Activated T-cell treated with anti-CD3 and anti-CD28 coated beads for 1 hour (primary cell): ENCODE measurements around the gene BTRC.
"Not testable (repeated sequence)": the region's sequence is repeated elsewhere in the genome, so short reads cannot be mapped to it uniquely, and the experiment has no call there.

ENCODE experiments used
- DNase-seq: peaks from one replicate; pipeline ENCODE4 v3.0.0-alpha.2; 2020; ENCODE audit warnings: low read depth

The BTRC gene

DNA sequence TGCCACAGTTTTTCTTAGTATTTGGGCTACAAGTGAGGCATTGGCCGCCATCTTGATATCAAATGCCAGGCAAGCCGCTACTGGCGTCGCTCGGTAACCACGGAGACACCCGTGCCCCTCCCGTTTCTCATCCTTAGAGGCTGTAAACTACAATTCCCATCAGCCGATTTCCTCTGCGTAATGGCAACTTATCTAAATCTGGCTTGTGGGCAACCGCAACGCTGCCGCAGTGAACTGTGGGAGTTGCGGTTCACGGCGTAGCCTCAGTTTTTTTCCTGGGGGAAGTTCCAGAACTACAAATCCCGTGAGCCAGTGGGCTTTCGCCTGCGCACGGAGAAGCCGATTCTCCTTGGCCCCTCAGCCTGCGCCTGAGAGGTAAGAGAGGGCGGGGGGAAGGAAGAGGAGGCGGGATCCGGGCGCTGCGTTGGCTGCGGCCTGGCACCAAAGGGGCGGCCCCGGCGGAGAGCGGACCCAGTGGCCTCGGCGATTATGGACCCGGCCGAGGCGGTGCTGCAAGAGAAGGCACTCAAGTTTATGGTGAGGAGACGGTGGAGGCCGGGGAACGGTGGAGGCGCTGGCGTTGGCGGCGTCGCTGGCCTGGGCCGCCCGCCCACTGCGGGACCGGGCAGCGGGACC is at the start of gene BTRC:
TSS of gene BTRC (plus strand) at position 474 of the 636 bp plus-strand sequence. CDS start at position 490, 16 bp downstream.
- peak; percentile 85 for DNase-seq

DNA sequence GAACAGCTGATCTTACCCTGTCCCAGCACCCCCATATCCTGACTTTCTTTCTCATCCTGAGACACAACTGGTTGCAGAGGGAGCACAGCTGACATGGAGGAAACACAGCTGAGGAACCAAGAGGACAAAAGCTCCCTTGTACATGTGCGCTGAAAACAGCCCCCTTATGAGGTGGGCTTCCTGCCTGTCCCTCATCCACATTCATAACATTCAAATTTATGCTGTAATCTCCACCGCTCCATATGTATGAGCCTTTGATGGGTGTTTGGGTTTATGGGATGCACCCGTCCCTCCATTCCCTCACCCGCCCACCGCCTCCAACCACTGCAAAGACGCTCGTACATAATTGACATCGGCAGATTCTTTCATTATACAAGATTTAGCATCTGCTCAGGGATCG is 49.6 kb upstream of the BTRC start:
- no peak for DNase-seq

DNA sequence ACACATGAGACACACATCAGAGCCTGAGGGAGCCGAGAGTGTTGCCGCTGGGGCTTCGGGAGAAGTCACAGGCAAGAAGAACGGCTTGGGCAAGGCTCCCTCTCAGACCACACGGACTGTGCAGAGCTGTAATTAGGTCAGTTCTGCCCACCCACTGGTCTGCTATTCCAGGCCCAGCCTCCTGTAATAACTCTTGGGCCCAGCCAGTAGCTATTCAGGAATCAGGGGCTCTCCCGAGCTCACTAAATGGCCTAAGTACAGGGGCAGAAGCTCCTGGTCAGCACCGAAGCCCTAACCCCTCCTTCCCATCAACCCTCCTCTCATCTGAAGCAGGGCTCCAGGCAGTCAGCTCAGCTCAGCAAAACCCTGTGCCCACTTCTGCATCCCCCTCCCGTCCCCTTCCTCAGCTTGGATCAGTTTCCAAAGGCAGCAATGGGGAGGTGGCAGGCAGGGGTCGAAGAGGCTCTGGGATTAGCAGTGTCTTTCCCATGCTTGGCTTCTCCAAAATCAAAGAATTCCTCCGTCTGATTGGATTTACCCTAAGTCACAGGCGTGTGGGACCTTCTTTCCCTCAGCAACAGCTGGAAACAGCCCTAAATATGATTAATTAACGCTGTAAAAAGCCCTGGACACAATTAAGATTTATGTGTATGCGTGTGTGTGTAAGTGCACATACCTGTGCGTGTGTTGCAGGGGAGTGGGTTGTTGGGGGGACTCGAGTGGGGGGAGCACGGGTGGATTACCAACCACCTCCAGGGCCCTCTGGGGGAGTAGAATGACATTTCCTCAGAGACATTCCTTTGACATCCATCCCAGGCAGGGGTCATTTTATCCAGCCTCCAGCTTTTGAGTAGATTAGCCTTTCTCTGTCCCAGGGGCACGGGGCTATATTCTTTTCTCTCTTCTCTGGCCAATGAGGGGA is 48.4 kb upstream of the BTRC start:
- no peak for DNase-seq

GRCh38 chr10:101308051-101308450 is 45.9 kb upstream of the BTRC start:
- no peak for DNase-seq

DNA sequence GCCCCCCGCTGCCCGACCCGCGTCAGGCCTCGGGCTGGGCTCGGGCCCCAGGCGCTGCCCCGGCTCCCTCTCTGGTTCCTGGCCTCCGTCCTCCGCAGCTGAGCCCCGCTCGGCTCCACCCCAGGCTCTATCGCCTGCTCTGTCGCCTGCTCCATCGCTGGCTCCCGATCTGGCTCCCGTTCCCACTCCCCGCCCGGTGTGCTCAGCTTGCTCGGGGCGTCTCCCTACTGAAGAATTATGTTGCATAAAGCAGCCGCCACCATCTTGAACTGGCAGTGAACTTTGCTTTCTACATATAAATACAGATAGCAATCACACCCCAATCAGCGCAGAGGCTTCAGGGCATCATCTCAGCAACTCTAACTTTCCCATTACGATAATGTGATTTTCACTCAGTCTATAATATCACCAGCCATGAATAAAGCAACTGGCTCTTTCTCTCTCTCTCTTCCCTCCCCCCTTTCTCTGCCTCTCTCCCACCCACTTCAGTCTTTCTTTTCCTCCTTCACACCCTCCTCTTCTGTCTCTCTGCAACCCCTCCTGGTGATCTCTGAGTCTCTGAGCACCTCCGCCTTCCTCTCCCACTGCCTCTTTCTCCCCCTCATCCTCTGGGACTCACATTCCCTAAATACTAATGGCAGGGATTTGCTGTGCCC is 43.3 kb upstream of the BTRC start:
- DNase-seq, result no peak

DNA sequence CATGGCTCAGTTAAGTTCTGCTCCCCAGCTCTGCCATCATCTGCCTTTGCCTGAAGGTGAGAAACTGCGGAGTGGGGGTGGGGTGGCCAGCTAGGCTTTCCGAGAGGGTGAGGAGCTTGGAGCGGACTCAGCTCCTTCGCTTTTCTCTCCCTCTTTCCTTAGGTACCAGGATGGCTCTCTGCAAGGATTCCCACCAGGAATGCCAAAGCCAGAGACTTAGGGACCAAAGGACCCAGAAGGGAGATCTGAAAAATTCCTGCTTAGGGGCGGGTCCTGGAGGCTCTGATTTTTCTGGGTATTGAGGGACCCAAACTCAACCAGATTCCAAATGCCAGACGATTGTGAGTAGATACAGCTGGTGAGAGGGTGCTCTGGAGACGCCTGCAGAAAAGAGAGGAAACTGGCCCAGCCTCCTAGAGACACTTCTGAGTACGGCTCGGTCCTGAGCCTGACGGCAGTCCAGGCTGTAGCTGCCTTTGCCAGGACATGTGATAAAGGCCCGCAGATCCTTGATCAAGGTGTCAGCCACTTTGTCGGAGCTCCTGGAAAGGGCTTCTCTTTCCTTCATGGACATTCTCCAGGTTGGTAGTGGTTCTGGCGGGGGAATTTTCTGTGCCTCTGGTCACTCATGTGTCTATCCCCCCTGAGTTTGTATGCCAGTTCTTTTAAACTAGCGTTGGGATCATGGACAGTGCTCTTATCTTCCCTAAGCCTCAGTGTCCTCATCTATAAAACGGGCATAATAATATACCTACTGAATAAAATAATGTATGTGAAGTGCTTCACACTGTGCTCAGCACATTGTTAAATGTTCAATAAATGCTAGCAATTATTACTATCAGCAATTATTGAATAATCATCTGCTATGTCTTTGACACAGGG is 42.5 kb upstream of the BTRC start:
- DNase-seq, result no peak

DNA sequence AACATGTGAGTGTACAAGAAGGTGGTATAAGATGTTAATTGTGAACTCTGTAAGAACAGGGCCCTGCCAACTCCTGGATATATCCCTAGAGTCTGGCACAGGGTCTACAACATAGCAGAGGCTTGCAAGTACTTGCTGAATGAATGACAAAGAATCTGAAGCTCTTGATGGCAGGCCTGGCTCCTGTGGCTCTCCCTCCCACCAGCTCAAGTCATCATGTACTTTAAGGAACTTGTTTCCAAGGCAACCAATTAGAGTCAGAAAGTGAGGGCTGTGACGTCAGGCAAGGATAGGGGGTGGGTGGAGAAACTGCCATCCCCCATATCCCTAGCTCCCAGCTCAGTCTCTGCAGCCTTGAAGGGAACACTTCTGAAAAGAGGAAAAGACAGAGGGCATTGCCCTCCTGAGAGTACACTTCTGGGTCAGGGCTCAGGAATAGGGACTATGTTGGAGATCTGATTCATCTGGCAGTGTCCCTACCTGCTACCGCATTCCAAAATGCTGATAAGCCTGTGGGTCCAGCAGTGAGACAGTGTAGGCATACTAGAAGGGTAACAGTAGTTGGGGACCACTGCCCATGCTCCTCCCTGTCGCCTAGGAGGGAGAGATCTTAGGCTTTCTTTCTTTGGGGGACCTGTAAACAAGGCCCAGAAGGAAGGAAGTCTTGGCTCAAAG is 34.6 kb upstream of the BTRC start:
- DNase-seq, result no peak

DNA sequence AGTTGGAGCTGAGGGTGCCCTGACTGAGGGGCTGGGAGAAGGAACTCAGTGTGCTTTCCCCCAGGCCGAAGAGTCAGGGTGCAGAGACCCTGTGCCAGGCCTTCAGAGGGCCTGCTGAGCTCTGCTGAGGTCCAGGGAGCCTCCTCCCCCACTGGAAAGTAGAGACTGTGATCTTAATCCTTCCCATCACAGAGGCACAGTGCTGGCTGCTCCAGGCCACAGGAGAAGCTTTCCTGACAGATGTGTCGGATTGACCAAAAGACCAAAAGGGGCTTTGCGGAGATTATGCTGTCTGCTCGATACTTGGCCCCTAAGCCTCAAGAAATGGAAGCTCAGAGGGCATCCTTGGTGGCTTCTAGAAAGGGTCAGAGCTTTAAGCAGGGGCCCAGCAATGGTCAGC is 32.9 kb upstream of the BTRC start:
- no peak for DNase-seq

- no peak for DNase-seq
Measured at GRCh38 chr10:101322266-101323108, 31.5 kb upstream of the BTRC start.

DNA sequence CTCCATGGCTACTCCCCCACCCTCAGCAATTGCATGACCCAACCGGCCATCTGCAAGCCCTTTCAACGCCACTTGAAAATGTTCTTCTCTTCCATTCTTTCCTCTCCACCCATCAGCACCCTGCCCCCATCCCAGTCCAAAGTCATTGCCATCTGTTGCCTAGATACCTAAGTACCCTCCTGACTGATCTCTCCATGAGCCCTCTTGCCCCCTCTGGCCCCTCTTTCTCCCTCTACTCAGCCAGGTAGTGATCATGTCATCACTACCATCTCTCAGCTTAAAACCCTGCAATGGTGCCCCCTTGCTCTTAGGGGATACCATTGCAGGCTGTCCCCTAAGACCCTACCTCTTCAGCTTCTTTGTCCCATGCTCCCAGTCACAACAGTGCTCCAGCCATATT is 30.5 kb upstream of the BTRC start:
- DNase-seq, result no peak

GRCh38 chr10:101327454-101327853 is 26.5 kb upstream of the BTRC start:
- DNase-seq, result not testable (repeated sequence)

DNA sequence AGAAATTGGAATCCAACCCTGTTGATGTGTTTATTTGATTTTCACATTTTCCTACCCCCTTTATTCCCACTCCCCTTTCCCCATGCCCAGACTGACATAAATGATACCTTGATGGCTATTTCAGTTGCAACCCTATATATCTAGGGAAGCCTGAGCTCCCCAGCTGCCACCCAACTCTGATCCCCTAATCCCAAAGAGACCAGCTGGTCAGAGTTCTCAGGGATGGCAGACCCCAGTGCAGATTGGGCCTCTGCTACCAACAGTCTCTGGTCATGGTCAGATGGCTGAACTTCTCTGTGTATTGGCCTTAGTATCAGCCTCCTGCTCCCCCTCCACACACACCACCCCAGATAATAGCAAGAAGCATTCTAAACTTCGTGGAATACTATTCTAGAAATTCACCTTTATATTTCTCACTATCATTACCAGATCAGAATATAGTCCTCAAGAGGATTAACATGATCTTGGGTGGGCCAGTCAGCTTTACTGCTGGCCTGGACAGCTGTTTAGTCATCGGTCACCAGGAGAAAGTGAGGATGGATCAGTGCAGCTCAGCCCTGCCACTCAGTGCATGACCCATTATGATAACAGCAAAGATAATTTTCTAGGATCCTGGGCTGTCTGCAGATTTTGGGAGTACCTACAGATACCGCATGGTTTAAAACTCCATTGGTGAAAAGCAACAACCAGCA is 24.5 kb upstream of the BTRC start:
- no peak for DNase-seq

- no peak for DNase-seq
Measured at GRCh38 chr10:101330231-101330630, 23.7 kb upstream of the BTRC start.

- DNase-seq, result no peak
Measured at GRCh38 chr10:101330631-101331225, 23.2 kb upstream of the BTRC start.

GRCh38 chr10:101331956-101332355 is 22.0 kb upstream of the BTRC start:
- DNase-seq, result no peak

DNA sequence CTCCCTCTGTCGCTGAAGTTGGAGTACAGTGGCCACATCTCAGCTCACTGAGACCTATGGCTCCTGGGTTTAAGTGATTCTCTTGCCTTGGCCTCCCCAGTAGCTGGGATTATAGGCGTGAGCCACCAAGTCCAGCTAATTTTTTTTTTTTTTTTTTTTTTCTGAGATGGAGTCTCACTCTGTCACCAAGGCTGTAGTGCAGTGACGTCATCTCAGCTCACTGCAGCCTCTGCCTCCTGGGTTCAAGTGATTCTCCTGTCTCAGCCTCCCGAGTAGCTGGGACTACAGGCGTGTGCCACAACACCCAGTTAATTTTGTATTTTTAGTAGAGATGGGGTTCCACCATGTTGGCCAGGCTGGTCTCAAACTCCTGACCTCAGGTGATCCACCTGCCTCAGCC is 19.7 kb upstream of the BTRC start:
- DNase-seq, result not testable (repeated sequence)

GRCh38 chr10:101336382-101336781 is 17.6 kb upstream of the BTRC start:
- no peak for DNase-seq

DNA sequence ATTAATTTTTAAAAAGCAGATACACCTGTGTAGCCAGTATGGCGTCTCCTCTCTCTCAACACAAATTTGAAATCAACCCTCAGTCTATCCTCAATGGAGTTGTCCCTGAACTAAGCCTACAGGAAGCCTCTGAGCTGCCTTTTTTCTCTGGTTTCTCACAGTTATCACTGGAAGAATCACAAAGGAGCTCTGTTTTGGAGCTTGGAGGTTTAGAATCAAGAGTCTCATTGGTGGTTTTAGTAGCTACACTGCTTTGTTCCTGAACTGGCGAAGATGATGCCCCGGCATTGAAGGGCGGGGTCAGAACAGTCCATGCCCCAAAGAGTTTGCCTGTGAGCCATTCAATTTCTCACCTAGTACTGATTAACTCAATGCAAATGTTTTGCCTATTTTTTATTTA is 16.1 kb upstream of the BTRC start:
- DNase-seq, result no peak

- no peak for DNase-seq
Measured at GRCh38 chr10:101341438-101341837, 12.5 kb upstream of the BTRC start.
